Thyroid gland (tissue), 4 donors: ENCODE data around the gene NID2. TPM values are rescaled to one million over a fixed set of nuclear protein-coding genes. Genes with fewer than 3 reads are reported as not detected.

Experiments
- DNase-seq, 2 donors: peaks; one replicate each; pipeline ENCODE4 v3.0.0-alpha.2; 2019
- H3K27ac ChIP-seq, 3 donors: fragments of 200-600 bp; sonication (generic); 1 replicate in 2 of 3; 2 replicates in 1 of 3; pipeline ENCODE4 v1.5.1; 2016 to 2019; ENCODE audit warnings: mild to moderate bottlenecking in 1 of 3, moderate library complexity in 1 of 3
- H3K27me3 ChIP-seq: fragments of 200-600 bp; sonication (generic); one replicate; pipeline ENCODE4 v1.5.1; 2019
- H3K36me3 ChIP-seq, 2 donors: fragments of 200-600 bp; sonication (generic); one replicate each; pipeline ENCODE4 v1.5.1; 2016 to 2019
- H3K4me1 ChIP-seq, 2 donors: fragments of 200-600 bp; sonication (generic); one replicate each; pipeline ENCODE4 v1.5.1; 2017 to 2019
- H3K4me3 ChIP-seq, 3 donors: fragments of 200-600 bp; sonication (generic); replicated peaks in 1 of 3; 1 replicate in 2 of 3; 2 replicates in 1 of 3; pipeline ENCODE4 v1.5.1; 2016; ENCODE audit warnings: mild to moderate bottlenecking in 1 of 3
- H3K9me3 ChIP-seq: fragments of 200-600 bp; sonication (generic); one replicate; pipeline ENCODE4 v1.5.1; 2017
- CTCF ChIP-seq, 6 experiments: fragments of 200-600 bp in 3 of 6; fragments of 450-650 bp in 3 of 6; sonication (generic) in 3 of 6; IDR thresholded peaks; one replicate each; pipeline ENCODE4 v1.5.1; 2016 to 2019; ENCODE audit warnings: antibody characterized with exemption in 6 of 6, mild to moderate bottlenecking in 2 of 6, inconsistent platforms in 1 of 6, moderate library complexity in 1 of 6
- POLR2A ChIP-seq, 2 donors: fragments of 450-650 bp; IDR thresholded peaks; one replicate each; pipeline ENCODE4 v1.6.1; 2017; ENCODE audit warnings: antibody characterized with exemption in 2 of 2, mild to moderate bottlenecking in 2 of 2, moderate library complexity in 1 of 2
- WGBS, 2 donors: methylation state at CpG; one replicate each; pipeline ENCODE4 v1.1.5; 2017; 5-methylcytosine and 5-hydroxymethylcytosine counted together
- intact Hi-C: fragments of 100-400 bp; cut with DNase I; formaldehyde crosslinking; loops from one replicate; pipeline ENCODE4 v1.15.1; 2023
- total RNA-seq, 4 donors: library from RNA; depleted of rRNA; stranded (reverse); fragments of >200 nt; gene quantifications; one replicate each; pipeline ENCODE4 v1.2.3, GENCODE V29; 2016

NID2 gene
- total RNA-seq, 4 donors from 2014 or later: 115 to 207 (median 130) TPM

- no peak for TF ChIP-seq CTCF (IDR thresholded peaks at IDR 0.05)
- TF ChIP-seq POLR2A (IDR thresholded peaks at IDR 0.05): no peak
- intact Hi-C loops: loop anchor here (10.0 kb wide), 1 partner anchor 45 kb away; no protein-coding TSS in a partner anchor
- H3K4me3 ChIP-seq: no peak overlapping the region
- no peaks in the 10 kb centered on the region for H3K27me3 ChIP-seq
- no peaks in the 10 kb centered on the region for H3K9me3 ChIP-seq
- peaks cover 46 to 68% of the 10 kb centered on the region in 2 donors for H3K4me1 ChIP-seq
- peak overlapping the region; percentile 59 to 72 (median 61) for H3K27ac ChIP-seq
- DNase-seq: no peak
- H3K36me3 ChIP-seq: no peaks in the 10 kb centered on the region
Observed at GRCh38 chr14:52059649-52060048, 9.2 kb downstream of the NID2 start.

GRCh38 chr14:52058341-52058740 lies 10.5 kb downstream of the NID2 start:
- Histone ChIP-seq H3K27ac (peak overlapping the region in 1 of 3 donors; percentile 61), H3K9me3 (no peaks in the 10 kb centered on the region), H3K4me1 (peaks cover 52 to 70% of the 10 kb centered on the region in 2 donors), H3K4me3 (no peak overlapping the region), H3K36me3 (no peaks in the 10 kb centered on the region), H3K27me3 (no peaks in the 10 kb centered on the region)
- no peak for DNase-seq
- no peak for TF ChIP-seq POLR2A (IDR thresholded peaks at IDR 0.05)
- no peak for TF ChIP-seq CTCF (IDR thresholded peaks at IDR 0.05)
- WGBS, 2 donors: 86 to 87% methylated on average over 3 of the region's 3 CpGs
- intact Hi-C loops: no loop called here

GRCh38 chr14:52055167-52055566 lies 13.7 kb downstream of the NID2 start:
- intact Hi-C loops: no loop called here
- WGBS, 2 donors: 76 to 79% methylated on average over 2 of the region's 2 CpGs
- no peaks in the 10 kb centered on the region for H3K9me3 ChIP-seq
- TF ChIP-seq CTCF (IDR thresholded peaks at IDR 0.05) (no peak), POLR2A (IDR thresholded peaks at IDR 0.05) (no peak)
- H3K27me3 ChIP-seq: no peaks in the 10 kb centered on the region
- no peak for DNase-seq
- H3K4me1 ChIP-seq: peaks cover 56 to 70% of the 10 kb centered on the region in 2 donors
- H3K4me3 ChIP-seq: no peak overlapping the region
- H3K27ac ChIP-seq: peak overlapping the region; percentile 71 to 95 (median 80)
- H3K36me3 ChIP-seq: no peaks in the 10 kb centered on the region

GRCh38 chr14:52054678-52055077 lies 14.2 kb downstream of the NID2 start:
- no peaks in the 10 kb centered on the region for H3K36me3 ChIP-seq
- H3K4me3 ChIP-seq: no peak overlapping the region
- TF ChIP-seq CTCF (IDR thresholded peaks at IDR 0.05) (no peak), POLR2A (IDR thresholded peaks at IDR 0.05) (no peak)
- peak overlapping the region; percentile 71 to 95 (median 80) for H3K27ac ChIP-seq
- DNase-seq: no peak
- peaks cover 56 to 70% of the 10 kb centered on the region in 2 donors for H3K4me1 ChIP-seq
- 36 to 44% methylated on average over 1 of the region's 1 CpG for WGBS, 2 donors
- intact Hi-C loops: no loop called here
- H3K9me3 ChIP-seq: no peaks in the 10 kb centered on the region
- no peaks in the 10 kb centered on the region for H3K27me3 ChIP-seq

- no peak overlapping the region for H3K4me3 ChIP-seq
- no peaks in the 10 kb centered on the region for H3K9me3 ChIP-seq
- H3K27me3 ChIP-seq: no peaks in the 10 kb centered on the region
- intact Hi-C loops: no loop called here
- peak; percentile 43 to 49 for DNase-seq
- H3K36me3 ChIP-seq: no peaks in the 10 kb centered on the region
- peak in 1 of 2 donors; percentile 35 for TF ChIP-seq POLR2A (IDR thresholded peaks at IDR 0.05)
- TF ChIP-seq CTCF (IDR thresholded peaks at IDR 0.05): no peak
- H3K27ac ChIP-seq: peak overlapping the region; percentile 71 to 95 (median 80)
- WGBS, 2 donors: 11 to 23% methylated on average over 5 of the region's 5 CpGs
- H3K4me1 ChIP-seq: peaks cover 69 to 82% of the 10 kb centered on the region in 2 donors
Observed at GRCh38 chr14:52053044-52053443, 15.8 kb downstream of the NID2 start.
